ENCODE measurements around the gene YY1.

The YY1 gene

DNA sequence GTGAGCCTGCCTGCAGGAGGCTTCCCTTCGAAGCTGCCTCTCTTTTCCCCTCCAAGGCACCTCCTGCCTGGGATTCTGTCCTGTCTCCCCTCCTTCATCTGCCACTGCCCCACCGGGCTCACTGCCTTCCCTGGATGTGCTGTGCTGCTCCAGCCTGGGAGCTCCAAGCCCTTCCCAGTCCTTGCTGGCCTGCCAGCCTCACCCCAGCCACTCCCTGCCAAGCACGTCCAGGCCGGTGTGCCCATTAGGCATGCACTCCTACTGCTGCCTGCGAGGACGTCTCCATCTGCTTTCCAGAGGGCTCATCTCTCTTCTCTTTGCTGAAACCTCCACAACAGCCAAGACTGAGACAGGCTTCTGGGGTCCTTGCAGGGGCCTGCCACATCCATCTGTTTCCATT is 75.8 kb downstream of the YY1 start:
- H3K4me3 ChIP-seq (ENCODE audit: low read depth, low read length) = no peak overlapping the region
- TF ChIP-seq CTCF (IDR thresholded peaks at IDR 0.05; ENCODE audit: insufficient read depth, low read depth, low read length, missing control alignments) = no peak
- DNase-seq (ENCODE audit: low read depth) = no peak

DNA sequence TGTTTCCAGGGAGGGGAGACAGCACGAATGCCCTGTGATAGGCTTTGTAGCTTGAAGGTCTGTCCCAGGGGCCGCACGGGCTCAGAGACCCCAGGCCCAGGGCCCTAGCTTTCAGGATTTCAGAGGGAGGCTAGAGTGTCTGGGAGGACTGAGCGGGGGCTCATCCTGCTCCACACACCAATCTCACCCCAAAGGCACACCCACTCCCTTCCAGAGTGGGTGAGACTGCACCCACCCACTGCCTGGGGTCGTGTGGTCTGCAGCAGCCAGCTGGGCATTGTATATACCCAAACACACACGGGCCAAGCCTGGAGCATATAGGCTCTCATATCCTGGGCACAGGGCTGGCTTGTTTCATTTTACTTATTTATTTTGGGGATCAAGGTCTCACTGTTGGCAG is 78.4 kb downstream of the YY1 start:
- TF ChIP-seq CTCF (IDR thresholded peaks at IDR 0.05; ENCODE audit: insufficient read depth, low read depth, low read length, missing control alignments) = no peak
- H3K4me3 ChIP-seq (ENCODE audit: low read depth, low read length) = no peak overlapping the region
- no peak for DNase-seq (ENCODE audit: low read depth)

GRCh38 chr14:100317912-100318808 is 79.2 kb downstream of the YY1 start:
- DNase-seq (ENCODE audit: low read depth) = peak; percentile 78
- peak overlapping the region; percentile 46 for H3K4me3 ChIP-seq (ENCODE audit: low read depth, low read length)
- TF ChIP-seq CTCF (IDR thresholded peaks at IDR 0.05; ENCODE audit: insufficient read depth, low read depth, low read length, missing control alignments) = peak; percentile 88

GRCh38 chr14:100320157-100320856 is 81.4 kb downstream of the YY1 start:
- no peak for TF ChIP-seq CTCF (IDR thresholded peaks at IDR 0.05; ENCODE audit: insufficient read depth, low read depth, low read length, missing control alignments)
- no peak for DNase-seq (ENCODE audit: low read depth)

DNA sequence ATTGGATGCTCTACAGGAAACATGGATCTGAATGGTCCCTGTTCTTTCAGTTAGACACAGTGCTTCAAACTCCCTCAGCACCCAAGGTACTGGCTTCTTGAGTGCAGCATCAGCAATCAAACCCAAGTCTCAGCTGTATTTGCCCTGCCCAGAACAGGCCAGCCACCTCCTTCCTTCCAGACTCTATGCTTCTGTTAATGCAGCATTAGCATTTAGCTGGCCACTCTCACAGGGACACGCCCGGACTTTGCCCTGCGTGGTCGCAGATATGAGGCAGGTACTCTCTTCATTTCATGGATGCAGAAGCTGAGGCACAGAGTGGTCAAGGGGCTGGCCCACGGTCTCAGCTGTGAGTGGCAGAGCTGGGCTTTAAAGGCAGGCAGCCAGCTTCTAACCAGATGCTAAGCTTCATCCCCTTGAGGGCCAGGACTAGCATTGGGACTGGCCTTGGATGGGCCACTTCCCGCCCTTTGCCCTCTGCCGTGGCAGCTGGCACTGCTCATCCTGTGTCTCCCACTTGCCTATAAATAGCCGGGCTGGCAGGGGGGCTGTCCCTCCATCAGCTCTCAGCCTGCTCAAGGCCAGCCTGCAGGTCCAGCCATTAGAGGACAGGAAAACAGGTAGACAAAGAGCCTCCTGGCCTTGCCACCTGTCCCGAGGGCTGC is 82.7 kb downstream of the YY1 start:
- no peak for DNase-seq (ENCODE audit: low read depth)
- no peak overlapping the region for H3K4me3 ChIP-seq (ENCODE audit: low read depth, low read length)

More at GRCh38 chr14:100320157-100320856, 81.4 kb downstream of the YY1 start:
- no peak overlapping the region for H3K4me3 ChIP-seq (ENCODE audit: low read depth, low read length)

More for the DNA sequence above, 82.7 kb downstream of the YY1 start:
- no peak for TF ChIP-seq CTCF (IDR thresholded peaks at IDR 0.05; ENCODE audit: insufficient read depth, low read depth, low read length, missing control alignments)

Data from GM12865 (cell line).